ENCODE results near the gene SPATA25.

DNA sequence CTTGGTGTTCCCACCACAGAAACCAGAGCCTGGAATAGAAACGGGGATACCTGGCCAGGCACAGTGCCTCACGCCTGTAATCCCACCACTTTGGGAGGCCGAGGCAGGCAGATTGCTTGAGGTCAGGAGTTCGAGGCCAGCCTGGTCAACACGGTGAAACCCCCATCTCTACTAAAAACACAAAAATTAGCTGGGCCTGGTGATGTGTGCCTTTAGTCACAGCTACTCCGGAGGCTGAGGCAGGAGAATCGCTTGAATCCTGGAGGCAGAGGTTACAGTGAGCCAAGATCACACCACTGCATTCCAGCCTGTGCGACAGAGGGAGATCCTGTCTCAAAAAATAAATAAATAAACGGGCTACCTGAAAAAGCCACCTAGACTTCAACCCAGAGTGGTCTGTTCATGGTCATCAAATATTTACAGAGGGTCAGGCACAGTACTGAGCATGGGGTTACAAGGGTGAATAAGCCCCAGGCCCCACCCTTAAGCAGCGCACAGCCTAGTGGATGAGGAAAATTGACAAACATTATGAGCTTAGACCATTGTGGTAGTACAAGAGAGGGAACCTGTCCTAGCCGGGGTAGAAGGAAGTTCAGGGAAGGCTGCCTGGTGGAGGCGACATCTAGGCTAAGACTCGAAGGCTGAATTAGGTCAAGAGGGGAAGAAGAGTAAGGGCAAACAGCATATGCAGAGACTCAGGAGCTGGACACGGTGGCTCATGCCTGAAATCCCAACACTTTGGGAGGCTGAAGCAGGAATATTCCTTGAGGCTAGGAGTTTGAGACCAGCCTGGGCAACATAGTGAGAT lies 39.9 kb upstream of the SPATA25 start:
- TF ChIP-seq, protein P1, sequence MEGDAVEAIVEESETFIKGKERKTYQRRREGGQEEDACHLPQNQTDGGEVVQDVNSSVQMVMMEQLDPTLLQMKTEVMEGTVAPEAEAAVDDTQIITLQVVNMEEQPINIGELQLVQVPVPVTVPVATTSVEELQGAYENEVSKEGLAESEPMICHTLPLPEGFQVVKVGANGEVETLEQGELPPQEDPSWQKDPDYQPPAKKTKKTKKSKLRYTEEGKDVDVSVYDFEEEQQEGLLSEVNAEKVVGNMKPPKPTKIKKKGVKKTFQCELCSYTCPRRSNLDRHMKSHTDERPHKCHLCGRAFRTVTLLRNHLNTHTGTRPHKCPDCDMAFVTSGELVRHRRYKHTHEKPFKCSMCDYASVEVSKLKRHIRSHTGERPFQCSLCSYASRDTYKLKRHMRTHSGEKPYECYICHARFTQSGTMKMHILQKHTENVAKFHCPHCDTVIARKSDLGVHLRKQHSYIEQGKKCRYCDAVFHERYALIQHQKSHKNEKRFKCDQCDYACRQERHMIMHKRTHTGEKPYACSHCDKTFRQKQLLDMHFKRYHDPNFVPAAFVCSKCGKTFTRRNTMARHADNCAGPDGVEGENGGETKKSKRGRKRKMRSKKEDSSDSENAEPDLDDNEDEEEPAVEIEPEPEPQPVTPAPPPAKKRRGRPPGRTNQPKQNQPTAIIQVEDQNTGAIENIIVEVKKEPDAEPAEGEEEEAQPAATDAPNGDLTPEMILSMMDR (IDR thresholded peaks at IDR 0.05; ENCODE audit: insufficient read depth, low read length, poor library complexity, severe bottlenecking): no peak
- TF ChIP-seq EZH2phosphoT487 (conservative IDR thresholded peaks at IDR 0.05; ENCODE audit: low read length): no peak
